ENCODE measurements around the gene RERE. TPM values are rescaled to one million over a fixed set of nuclear protein-coding genes. Genes with fewer than 3 reads are reported as not detected.

RERE gene
- total RNA-seq, 1 experiment from 2014 or later: 217 TPM

GRCh38 chr1:8332806-8333205 is 484.6 kb downstream of the RERE start:
- intact Hi-C loops (cut with micrococcal nuclease; ENCODE audit: unreplicated experiment): no loop called here
- ChIA-PET CTCF (no interaction called here), POLR2A (no interaction called here)
- in situ Hi-C loops (cut with HindIII; ENCODE audit: low pct_unique_long_range_greater_than_20kb, low sequenced_read_pairs): no loop called here
- Histone ChIP-seq H3K4me1 (ENCODE audit: control insufficient read depth, insufficient read depth, low read length) (no peaks in the 10 kb centered on the region), H3K27ac (ENCODE audit: low read length) (no peak overlapping the region), H3K36me3 (ENCODE audit: control insufficient read depth, insufficient read depth, low read length) (no peaks in the 10 kb centered on the region), H3K27me3 (ENCODE audit: control insufficient read depth, insufficient read depth, low read length) (no peaks in the 10 kb centered on the region), H3K9me3 (ENCODE audit: control insufficient read depth, insufficient read depth, low read depth, low read length) (no peaks in the 10 kb centered on the region), H3K4me3 (ENCODE audit: low read depth in 2 of 2, low read length in 2 of 2) (no peak overlapping the region)
- DNase-seq (ENCODE audit: low read depth, low spot score): no peak
- no peak for ATAC-seq
- BruUV-seq (replicated peaks): no TSS peak
- TF ChIP-seq TCF7L2 (IDR thresholded peaks at IDR 0.05; ENCODE audit: low read depth, low read length): no peak
- no peak for TF ChIP-seq CTCF (IDR thresholded peaks at IDR 0.05)
- TF ChIP-seq POLR2AphosphoS5 (IDR thresholded peaks at IDR 0.05; ENCODE audit: low read depth, low read length): no peak
- TF ChIP-seq, protein P1, sequence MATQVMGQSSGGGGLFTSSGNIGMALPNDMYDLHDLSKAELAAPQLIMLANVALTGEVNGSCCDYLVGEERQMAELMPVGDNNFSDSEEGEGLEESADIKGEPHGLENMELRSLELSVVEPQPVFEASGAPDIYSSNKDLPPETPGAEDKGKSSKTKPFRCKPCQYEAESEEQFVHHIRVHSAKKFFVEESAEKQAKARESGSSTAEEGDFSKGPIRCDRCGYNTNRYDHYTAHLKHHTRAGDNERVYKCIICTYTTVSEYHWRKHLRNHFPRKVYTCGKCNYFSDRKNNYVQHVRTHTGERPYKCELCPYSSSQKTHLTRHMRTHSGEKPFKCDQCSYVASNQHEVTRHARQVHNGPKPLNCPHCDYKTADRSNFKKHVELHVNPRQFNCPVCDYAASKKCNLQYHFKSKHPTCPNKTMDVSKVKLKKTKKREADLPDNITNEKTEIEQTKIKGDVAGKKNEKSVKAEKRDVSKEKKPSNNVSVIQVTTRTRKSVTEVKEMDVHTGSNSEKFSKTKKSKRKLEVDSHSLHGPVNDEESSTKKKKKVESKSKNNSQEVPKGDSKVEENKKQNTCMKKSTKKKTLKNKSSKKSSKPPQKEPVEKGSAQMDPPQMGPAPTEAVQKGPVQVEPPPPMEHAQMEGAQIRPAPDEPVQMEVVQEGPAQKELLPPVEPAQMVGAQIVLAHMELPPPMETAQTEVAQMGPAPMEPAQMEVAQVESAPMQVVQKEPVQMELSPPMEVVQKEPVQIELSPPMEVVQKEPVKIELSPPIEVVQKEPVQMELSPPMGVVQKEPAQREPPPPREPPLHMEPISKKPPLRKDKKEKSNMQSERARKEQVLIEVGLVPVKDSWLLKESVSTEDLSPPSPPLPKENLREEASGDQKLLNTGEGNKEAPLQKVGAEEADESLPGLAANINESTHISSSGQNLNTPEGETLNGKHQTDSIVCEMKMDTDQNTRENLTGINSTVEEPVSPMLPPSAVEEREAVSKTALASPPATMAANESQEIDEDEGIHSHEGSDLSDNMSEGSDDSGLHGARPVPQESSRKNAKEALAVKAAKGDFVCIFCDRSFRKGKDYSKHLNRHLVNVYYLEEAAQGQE (IDR thresholded peaks at IDR 0.05; ENCODE audit: insufficient read depth in 1 of 2, low read depth in 2 of 2, low read length in 1 of 2): no peak
- no peak for TF ChIP-seq SIN3A (IDR thresholded peaks at IDR 0.05; ENCODE audit: borderline replicate concordance, insufficient read depth, low read depth, low read length)

- H3K9me3 ChIP-seq (ENCODE audit: control insufficient read depth, insufficient read depth, low read depth, low read length): no peaks in the 10 kb centered on the region
- DNase-seq (ENCODE audit: low read depth, low spot score) (no peak), ATAC-seq (no peak)
- H3K4me1 ChIP-seq (ENCODE audit: control insufficient read depth, insufficient read depth, low read length): no peaks in the 10 kb centered on the region
- ChIA-PET POLR2A (no interaction called here), CTCF (interaction anchor here (0.6 kb wide), 1 partner anchor 11 kb away, joined by 11 read pairs; no protein-coding TSS in a partner anchor)
- no TSS peak for BruUV-seq (replicated peaks)
- H3K4me3 ChIP-seq (ENCODE audit: low read depth in 2 of 2, low read length in 2 of 2): no peak overlapping the region
- H3K27ac ChIP-seq (ENCODE audit: low read length): no peak overlapping the region
- H3K36me3 ChIP-seq (ENCODE audit: control insufficient read depth, insufficient read depth, low read length): peaks cover 2% of the 10 kb centered on the region; the same call in 1 of the 2 replicates
- no peaks in the 10 kb centered on the region for H3K27me3 ChIP-seq (ENCODE audit: control insufficient read depth, insufficient read depth, low read length)
- intact Hi-C loops (cut with micrococcal nuclease; ENCODE audit: unreplicated experiment): no loop called here
- TF ChIP-seq TCF7L2 (IDR thresholded peaks at IDR 0.05; ENCODE audit: low read depth, low read length): no peak
- no peak for TF ChIP-seq CTCF (IDR thresholded peaks at IDR 0.05)
- TF ChIP-seq, protein P1 (IDR thresholded peaks at IDR 0.05; ENCODE audit: insufficient read depth in 1 of 2, low read depth in 2 of 2, low read length in 1 of 2): no peak
- no peak for TF ChIP-seq SIN3A (IDR thresholded peaks at IDR 0.05; ENCODE audit: borderline replicate concordance, insufficient read depth, low read depth, low read length)
- no peak for TF ChIP-seq POLR2AphosphoS5 (IDR thresholded peaks at IDR 0.05; ENCODE audit: low read depth, low read length)
- in situ Hi-C loops (cut with HindIII; ENCODE audit: low pct_unique_long_range_greater_than_20kb, low sequenced_read_pairs): no loop called here
Observed at GRCh38 chr1:8330271-8331125, 486.9 kb downstream of the RERE start.

Measured in Panc1 (cell line).